HG03378 (cell line): ENCODE data around the gene ATP23.

Experiments used
- ATAC-seq: cut with Tn5 transposase; IDR thresholded peaks from one replicate; pipeline ENCODE4 v1.9.1; 2021; ENCODE audit warnings: mild to moderate bottlenecking, moderate library complexity; ENCODE audit not compliant: unreplicated experiment

The ATP23 gene

DNA sequence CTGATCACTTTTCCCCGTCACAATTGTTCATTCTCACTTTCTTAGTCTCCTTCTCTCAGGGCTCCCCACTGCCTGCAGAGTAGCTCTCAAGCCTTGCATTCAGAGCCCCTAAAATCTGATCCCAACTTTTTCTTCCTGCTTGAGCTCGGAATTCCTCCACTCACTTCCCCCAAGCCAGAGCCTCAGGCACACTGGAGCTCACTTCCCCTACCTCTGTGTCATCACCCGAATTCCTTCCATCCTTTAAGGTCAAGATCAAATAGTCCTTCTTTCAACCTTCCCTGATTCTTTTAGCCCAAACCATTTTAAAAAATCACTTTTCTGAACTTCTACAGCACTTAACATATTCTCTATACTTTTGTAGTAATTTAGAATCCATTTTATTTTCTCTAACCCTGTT, 34.1 kb upstream of the ATP23 start:
- ATAC-seq = no peak

GRCh38 chr12:57908511-57908910, 32.9 kb upstream of the ATP23 start:
- no peak for ATAC-seq

DNA sequence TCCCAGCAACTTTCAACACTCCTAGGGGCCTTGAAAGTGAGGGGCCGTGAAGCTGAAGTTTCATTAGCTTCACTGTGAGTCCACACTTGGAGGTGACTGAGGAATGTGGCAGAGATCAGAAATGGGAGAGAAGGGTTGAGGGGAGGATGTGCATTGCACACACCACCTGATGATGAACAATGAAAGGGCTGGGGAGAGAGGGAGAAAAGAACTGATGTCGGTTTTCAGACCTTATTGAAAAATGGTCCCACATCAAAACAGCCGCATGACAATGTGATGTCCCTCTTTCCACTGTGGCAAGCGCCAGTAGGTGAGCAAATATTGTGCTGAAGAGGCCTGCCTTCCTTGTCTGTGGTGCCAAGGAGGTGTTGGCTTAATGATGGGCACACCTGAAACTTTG, 32.3 kb upstream of the ATP23 start:
- ATAC-seq = no peak

- ATAC-seq = no peak
Observed at GRCh38 chr12:57909611-57910010, 31.8 kb upstream of the ATP23 start.

DNA sequence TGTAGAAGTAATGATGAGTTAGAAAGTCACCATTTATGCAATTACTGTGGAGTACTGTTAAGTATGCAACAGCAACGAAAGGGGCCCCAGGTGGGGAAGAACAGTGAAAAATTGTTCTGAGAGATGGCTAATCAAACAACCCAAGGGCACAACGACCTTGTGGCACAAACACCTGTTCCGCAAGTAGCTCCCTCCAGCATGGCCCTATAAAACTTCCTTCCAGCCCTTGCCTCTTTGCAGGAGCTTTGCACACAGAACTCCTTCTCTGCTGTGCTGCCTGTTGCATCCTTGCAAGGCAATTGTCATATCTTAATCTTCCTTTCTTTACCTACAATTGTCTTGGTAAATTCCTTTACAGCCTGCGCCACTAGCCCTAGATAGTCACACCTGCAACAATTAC, 23.2 kb upstream of the ATP23 start:
- no peak for ATAC-seq

- ATAC-seq = no peak
Observed at GRCh38 chr12:57927086-57927485, 14.3 kb upstream of the ATP23 start.

DNA sequence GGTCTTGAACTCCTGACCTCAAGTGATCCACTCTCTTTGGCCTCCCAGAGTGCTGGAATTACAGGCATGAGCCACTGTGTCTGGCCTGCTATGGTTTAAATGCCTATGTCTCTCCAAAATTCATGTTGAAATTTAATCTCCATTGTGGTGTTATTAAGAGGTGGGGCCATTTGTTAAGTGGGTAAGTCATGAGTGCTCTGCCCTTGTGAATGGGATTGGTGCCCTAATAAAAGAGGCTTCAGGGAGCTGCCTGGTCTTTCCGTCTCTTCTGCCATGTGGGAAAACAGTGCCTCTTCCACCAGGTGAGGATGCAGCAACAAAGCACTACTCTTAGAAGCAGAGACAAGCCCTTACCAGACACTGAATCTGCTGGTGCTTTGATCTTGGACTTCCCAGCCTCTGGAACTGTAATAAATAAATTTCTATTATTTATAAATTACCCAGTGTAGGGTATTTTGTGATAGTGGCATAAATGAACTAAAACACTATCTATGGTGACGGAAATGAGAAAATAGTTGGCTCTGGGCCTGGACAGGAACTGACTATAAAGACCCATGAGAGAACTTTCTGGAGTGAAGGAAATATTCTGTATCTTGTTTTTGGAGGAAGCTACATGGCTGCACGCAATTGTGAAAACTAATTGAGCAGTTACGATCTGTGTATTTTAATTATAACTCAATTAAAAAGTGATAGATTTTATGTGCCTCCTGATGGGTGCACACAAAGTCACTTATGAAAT, 12.1 kb upstream of the ATP23 start:
- ATAC-seq = no peak

GRCh38 chr12:57934819-57935218, 6.5 kb upstream of the ATP23 start:
- ATAC-seq = no peak

DNA sequence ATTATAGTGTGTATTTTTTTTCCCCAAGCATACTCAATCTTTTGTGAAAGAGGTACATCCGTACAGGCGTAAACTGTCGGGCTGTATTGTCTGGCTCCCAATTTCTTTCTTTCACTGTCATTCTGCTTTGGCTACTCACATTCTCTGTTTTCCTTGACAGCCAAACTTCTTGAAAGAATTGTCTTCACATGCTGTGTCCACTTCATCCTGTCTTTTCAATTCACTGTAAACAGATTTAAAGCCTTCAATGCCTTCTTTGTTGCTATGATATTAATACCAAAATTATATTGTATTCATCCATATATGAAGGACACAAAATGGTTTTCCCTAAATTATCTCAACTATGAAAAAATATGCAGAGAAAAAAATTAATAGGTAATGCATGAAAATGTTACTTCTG, 6.0 kb upstream of the ATP23 start:
- ATAC-seq = no peak

DNA sequence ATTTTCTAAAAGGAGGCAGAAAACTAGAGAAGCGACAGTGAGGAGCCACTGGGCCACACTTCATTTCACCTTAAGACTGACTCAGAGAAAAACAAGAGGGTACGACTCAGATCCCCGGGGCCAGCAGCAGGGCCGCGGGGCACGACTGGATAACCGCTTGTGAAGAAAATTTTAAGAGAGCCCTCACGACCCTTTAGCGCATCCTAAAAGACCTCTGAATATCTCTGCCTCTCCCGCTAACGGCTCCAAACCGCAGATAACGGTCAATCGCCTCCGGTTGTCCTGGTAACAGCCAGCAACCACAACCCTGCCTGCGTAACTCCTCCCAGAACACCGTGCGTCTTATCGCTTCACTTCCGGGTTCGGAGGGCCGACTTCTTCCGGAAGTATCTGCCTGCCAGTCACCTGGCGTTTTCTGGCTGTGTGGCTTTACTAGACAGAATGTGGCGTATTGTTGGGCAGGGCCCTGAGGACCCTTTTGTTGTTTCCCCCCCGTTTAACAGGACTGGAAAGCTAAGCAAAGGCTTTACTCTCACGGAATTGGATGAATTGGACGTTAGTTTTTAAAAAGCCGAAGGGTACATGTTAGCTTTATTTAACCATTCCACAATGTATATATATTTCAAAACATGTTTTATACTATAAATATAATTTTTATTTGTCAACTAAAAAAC, 5.4 kb upstream of the ATP23 start:
- peak; percentile 98 for ATAC-seq

- ATAC-seq = no peak
Observed at GRCh38 chr12:57936513-57936883, 4.9 kb upstream of the ATP23 start.

DNA sequence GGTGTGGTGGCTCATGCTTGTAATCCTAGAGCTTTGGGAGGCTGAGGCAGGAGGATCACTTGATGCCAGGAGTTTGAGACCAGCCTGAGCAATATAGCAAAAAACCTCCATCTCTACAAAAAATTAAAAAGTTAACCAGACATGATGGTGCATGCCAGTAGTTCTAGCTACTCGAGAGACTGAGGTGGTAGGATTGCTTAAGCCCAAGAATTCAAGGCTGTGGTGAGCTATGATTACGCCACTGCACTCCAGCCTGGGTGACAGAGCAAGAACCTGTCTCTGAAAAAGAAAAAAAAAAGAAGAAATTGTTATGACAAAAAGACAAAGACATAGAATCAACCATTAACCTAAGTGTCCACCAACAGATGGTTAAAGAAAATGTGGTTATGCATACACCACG, 2.1 kb upstream of the ATP23 start:
- no peak for ATAC-seq

DNA sequence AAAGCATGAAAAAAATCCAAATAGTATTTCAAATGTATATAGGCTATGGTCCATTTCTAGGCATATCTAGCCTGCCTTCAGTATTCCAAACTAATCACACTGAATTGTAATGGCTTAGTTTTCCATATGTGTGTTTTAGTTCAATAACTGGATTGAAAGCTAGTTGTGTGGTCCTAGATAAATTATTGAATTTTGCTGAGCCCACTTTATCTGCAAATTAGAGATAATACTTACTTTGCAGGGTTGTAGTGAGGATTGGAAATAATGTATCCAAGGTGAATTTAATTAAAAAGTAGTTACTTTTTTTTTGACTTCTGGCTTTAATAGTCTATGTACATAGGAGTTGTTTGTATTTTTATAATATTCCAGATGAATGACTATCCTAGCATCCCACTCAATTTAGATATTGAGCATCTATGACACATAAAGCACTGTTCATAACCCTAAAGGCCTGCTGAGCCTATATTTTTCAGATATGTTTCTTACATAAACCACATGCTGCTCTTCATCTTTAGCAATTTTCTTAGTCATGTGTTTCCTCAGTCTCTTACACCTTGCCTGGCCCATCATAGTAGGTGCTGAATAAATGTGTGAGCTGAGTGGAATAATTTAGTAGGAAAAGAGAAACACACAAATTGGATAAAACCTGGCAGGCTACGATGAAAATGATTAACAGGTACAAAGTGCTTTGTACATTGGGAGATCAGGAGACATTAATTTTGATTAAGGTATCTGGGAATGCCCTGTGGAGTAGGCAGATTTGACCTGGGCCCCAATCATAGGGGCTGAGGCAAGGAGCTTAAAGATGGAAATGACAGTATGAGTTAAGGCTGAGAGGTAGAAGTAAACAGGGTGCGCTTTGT, 1.1 kb upstream of the ATP23 start:
- no peak for ATAC-seq

GRCh38 chr12:57940915-57941164, 527 bp upstream of the ATP23 start:
- no peak for ATAC-seq

GRCh38 chr12:57943438-57944080, 2.2 kb downstream of the ATP23 start:
- no peak for ATAC-seq

DNA sequence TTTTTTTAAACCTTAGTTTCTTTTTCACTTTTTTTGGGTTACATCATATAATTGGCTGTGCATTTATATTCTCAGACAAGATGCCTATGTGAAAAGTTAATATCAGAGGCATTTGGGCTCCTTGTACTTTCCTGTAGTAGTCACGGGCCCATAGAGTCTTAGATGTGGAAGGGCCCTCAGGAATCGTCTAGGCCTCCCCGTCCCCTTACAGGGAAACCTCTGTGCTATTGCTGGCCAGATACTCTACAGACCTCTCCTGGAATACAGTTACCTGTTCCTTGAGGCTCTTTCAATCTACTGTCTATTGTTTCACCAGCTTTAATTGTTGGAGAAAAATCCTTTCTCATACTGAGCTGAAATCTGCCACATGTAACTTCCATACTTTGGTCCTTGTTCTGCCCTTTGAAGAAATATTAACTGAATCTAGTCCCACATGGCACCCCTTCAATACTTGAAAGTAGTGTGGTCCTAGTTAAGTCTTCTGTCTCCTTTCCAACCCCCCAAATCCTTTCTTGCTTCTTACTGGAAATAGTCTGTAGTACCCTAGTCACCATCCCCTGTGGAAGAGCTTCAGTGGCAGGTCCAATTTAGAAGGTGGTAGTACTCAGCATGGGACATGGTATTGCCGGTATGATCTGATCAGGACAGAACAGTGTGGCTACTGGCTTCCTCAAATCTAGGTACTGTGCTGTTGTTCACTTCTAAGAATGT, 3.1 kb downstream of the ATP23 start:
- ATAC-seq = no peak

GRCh38 chr12:57952766-57953165, 11.4 kb downstream of the ATP23 start:
- no peak for ATAC-seq

GRCh38 chr12:57954768-57955167, 13.4 kb downstream of the ATP23 start:
- no peak for ATAC-seq

DNA sequence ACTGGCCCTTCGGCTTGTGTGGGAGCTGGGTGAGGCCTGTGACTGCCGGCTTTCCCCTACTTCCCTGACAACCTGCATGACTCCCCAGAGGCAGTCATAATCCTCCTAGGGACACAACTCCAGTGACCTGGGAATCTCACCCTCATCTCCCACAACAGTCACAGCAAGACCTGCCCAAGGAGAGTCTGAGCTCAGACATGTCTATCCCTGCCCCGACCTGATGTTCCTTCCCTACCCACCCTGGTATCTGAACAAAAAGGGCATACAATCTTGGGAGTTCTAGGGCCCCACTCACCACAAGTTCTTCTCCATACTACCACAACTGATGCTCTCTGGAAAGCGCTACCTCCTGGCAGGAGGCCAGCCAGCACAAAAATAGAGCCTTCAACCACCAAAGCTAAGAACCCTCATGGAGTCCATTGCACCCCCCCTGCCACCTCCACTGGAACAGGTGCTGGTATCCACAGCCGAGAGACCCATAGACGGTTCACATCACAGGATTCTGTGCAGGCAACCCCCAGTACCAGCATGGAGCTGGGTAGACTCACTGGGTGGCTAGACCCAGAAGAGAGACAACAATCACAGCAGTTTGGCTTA, 16.8 kb downstream of the ATP23 start:
- ATAC-seq = no peak

DNA sequence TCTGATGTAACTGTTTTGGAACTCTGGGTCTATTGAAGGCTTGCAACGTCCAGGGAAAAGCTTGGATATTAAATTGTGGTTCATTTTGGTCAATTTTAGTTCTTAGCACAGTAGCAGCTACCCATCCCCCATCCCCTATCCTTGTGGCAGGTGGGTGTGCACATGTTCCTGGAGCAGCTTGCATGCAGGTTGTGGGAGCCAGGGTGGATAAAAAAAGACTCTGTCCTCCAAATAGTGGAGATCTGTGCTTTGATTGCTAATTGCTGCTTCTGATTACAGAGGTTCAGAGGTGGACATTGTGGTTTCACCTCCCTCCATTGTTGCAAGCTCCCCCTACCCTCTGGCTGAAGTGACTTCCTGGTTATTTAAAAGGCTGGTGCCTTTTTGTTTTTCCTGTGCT, 23.1 kb downstream of the ATP23 start:
- ATAC-seq = no peak

- ATAC-seq = no peak
Observed at GRCh38 chr12:57965766-57966165, 24.4 kb downstream of the ATP23 start.
